Measurements from ENCODE around the gene ABHD17A. TPM values are rescaled to one million over a fixed set of nuclear protein-coding genes. Genes with fewer than 3 reads are reported as not detected.

ABHD17A gene
- total RNA-seq, 1 experiment from 2014 or later = 39.5 TPM

- Mint-ChIP-seq H3K4me3 (ENCODE audit: unreplicated experiment) (peak overlapping the region; percentile 84), H3K27me3 (ENCODE audit: insufficient read depth, unreplicated experiment) (no peaks in the 10 kb centered on the region), H3K36me3 (ENCODE audit: insufficient read depth, unreplicated experiment) (peaks cover 31% of the 10 kb centered on the region), H3K27ac (ENCODE audit: low read depth, unreplicated experiment) (peak overlapping the region; percentile 95), H3K4me1 (ENCODE audit: insufficient read depth, unreplicated experiment) (peaks cover 26% of the 10 kb centered on the region), H3K9me3 (ENCODE audit: unreplicated experiment) (no peaks in the 10 kb centered on the region)
- no peak for TF ChIP-seq CTCF (IDR thresholded peaks at IDR 0.05; ENCODE audit: unreplicated experiment)
- CTCF ChIA-PET = interaction anchor here (0.7 to 2.5 kb wide), 5 partner anchors 9 to 300 kb away, joined by 3 to 19 read pairs (median 4); no protein-coding TSS in a partner anchor
- POLR2A ChIA-PET = interaction anchor here (0.7 to 1.0 kb wide), 4 partner anchors 18 to 38 kb away, joined by 3 read pairs; no protein-coding TSS in a partner anchor
- intact Hi-C loops (cut with micrococcal nuclease) = no loop called here
- BruUV-seq (replicated peaks) = no TSS peak
- no peak for DNase-seq (ENCODE audit: unreplicated experiment)
These were observed 38.6 kb downstream of the ABHD17A start for GRCh38 chr19:1846517-1847204.

DNA sequence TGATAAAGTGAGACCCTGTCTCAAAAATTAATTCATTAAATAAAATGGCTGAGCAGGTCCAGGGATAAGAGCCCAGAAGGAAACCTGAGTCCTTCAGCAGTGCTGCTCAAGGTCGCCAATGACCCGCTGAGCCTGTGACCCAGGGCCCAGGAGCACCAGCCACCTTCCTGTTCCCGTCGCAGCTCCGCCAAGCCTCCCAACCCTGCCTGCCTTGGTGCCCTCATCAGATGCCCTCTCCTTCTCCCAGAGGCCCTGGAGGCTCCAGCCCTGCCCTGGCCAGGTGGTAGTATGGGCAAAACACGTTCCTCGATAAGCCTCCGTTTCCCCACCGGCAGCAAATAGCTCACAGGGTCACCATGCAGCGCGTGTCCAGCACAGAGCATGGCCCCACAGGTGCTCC, 39.7 kb downstream of the ABHD17A start:
- peaks cover 26% of the 10 kb centered on the region for H3K36me3 Mint-ChIP-seq (ENCODE audit: insufficient read depth, unreplicated experiment)
- H3K27me3 Mint-ChIP-seq (ENCODE audit: insufficient read depth, unreplicated experiment) = no peaks in the 10 kb centered on the region
- no peak for DNase-seq (ENCODE audit: unreplicated experiment)
- BruUV-seq (replicated peaks) = no TSS peak
- ChIA-PET POLR2A (interaction anchor here (0.5 kb wide), 1 partner anchor 561 kb away, joined by 3 read pairs; no protein-coding TSS in a partner anchor), CTCF (interaction anchor here (0.8 to 2.5 kb wide), 3 partner anchors 8 to 87 kb away, joined by 3 to 19 read pairs (median 12); no protein-coding TSS in a partner anchor)
- peaks cover 26% of the 10 kb centered on the region for H3K4me1 Mint-ChIP-seq (ENCODE audit: insufficient read depth, unreplicated experiment)
- no peak for TF ChIP-seq CTCF (IDR thresholded peaks at IDR 0.05; ENCODE audit: unreplicated experiment)
- H3K4me3 Mint-ChIP-seq (ENCODE audit: unreplicated experiment) = no peak overlapping the region
- no peaks in the 10 kb centered on the region for H3K9me3 Mint-ChIP-seq (ENCODE audit: unreplicated experiment)
- peak overlapping the region; percentile 32 for H3K27ac Mint-ChIP-seq (ENCODE audit: low read depth, unreplicated experiment)
- intact Hi-C loops (cut with micrococcal nuclease) = no loop called here

GRCh38 chr19:1845125-1845515, 40.2 kb downstream of the ABHD17A start:
- H3K27me3 Mint-ChIP-seq (ENCODE audit: insufficient read depth, unreplicated experiment) = no peaks in the 10 kb centered on the region
- H3K4me1 Mint-ChIP-seq (ENCODE audit: insufficient read depth, unreplicated experiment) = peaks cover 23% of the 10 kb centered on the region
- H3K4me3 Mint-ChIP-seq (ENCODE audit: unreplicated experiment) = no peak overlapping the region
- TF ChIP-seq CTCF (IDR thresholded peaks at IDR 0.05; ENCODE audit: unreplicated experiment) = no peak
- peaks cover 24% of the 10 kb centered on the region for H3K36me3 Mint-ChIP-seq (ENCODE audit: insufficient read depth, unreplicated experiment)
- ChIA-PET CTCF (interaction anchor here (0.8 to 2.5 kb wide), 3 partner anchors 7 to 88 kb away, joined by 3 to 19 read pairs (median 12); no protein-coding TSS in a partner anchor), POLR2A (interaction anchor here (0.5 kb wide), 1 partner anchor 560 kb away, joined by 3 read pairs; no protein-coding TSS in a partner anchor)
- no peak for DNase-seq (ENCODE audit: unreplicated experiment)
- intact Hi-C loops (cut with micrococcal nuclease) = no loop called here
- BruUV-seq (replicated peaks) = no TSS peak
- no peak overlapping the region for H3K27ac Mint-ChIP-seq (ENCODE audit: low read depth, unreplicated experiment)
- H3K9me3 Mint-ChIP-seq (ENCODE audit: unreplicated experiment) = no peaks in the 10 kb centered on the region

GRCh38 chr19:1844513-1845124, 40.7 kb downstream of the ABHD17A start:
- ChIA-PET CTCF (interaction anchor here (0.7 kb wide), 1 partner anchor 142 kb away, joined by 3 read pairs; no protein-coding TSS in a partner anchor), POLR2A (no interaction called here)
- TF ChIP-seq CTCF (IDR thresholded peaks at IDR 0.05; ENCODE audit: unreplicated experiment) = no peak
- no peak overlapping the region for H3K27ac Mint-ChIP-seq (ENCODE audit: low read depth, unreplicated experiment)
- no peak overlapping the region for H3K4me3 Mint-ChIP-seq (ENCODE audit: unreplicated experiment)
- H3K9me3 Mint-ChIP-seq (ENCODE audit: unreplicated experiment) = no peaks in the 10 kb centered on the region
- BruUV-seq (replicated peaks) = no TSS peak
- intact Hi-C loops (cut with micrococcal nuclease) = no loop called here
- H3K4me1 Mint-ChIP-seq (ENCODE audit: insufficient read depth, unreplicated experiment) = peaks cover 20% of the 10 kb centered on the region
- H3K36me3 Mint-ChIP-seq (ENCODE audit: insufficient read depth, unreplicated experiment) = peaks cover 19% of the 10 kb centered on the region
- H3K27me3 Mint-ChIP-seq (ENCODE audit: insufficient read depth, unreplicated experiment) = no peaks in the 10 kb centered on the region
- no peak for DNase-seq (ENCODE audit: unreplicated experiment)
